ENCODE results near the gene CDKAL1. TPM values are rescaled to one million over a fixed set of nuclear protein-coding genes. Genes with fewer than 3 reads are reported as not detected.
A peak's percentile ranks its signal among the peaks of the same experiment; 100 is the strongest.

Gene CDKAL1
- total and polyA plus RNA-seq, 8 donors = 13.6 to 20.7 (median 17.5) TPM

DNA sequence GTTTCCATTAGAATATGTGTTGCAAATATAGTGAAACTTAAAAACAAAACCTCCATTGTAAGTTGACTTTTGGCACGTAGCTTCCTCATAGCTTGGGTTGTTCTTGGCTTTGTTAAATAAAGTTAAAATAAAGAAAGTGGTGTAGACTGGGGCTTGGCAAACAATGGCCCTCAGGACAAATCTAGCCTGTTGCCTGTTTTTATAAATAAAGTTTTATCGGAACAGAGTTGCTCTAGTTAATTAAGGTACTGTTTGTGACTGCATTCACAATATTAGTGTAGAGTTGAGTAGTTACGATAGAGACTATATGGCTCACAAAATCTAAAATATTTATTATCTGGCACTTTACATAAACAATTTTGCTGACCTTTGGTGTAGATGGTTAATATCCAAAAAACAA is 168.8 kb downstream of the CDKAL1 start:
- intact Hi-C loops (cut with DNase I) = no loop called here

DNA sequence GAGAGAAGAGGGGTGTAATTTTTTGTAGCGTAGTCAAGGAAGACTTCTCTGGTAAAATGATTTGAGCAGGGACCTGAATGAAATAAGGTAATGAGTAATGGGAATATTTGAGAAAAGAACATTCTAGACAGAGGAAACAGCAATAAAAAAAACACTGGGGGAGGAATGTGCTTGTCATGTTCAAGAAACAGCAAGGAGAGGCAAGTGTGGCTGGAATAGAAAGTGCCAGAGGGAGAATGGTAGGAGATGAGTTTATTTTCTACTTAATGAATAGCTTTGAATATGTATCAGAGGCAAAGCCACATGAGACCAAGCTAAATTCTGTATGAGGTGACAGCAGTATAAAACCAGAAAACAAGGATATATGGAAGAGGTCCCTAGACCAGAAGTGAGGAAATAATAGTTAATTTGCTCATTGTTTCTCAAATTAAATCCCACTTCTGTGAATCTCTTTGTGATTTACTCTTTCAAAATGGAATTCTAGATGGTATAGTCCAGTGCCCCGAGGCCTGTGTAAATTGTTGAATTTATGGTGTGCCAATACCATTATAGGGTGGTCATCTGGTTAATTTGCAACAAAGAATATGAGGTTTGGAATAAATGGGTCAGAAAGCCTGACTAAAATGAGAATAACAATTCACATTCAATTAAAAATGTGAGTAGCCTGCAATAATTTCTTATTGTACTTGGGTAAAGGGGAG is 170.2 kb downstream of the CDKAL1 start:
- H3K4me1 ChIP-seq = peaks cover 5 to 6% of the 10 kb centered on the region in 2 donors
- H3K9me3 ChIP-seq = no peaks in the 10 kb centered on the region
- DNase-seq (no peak), ATAC-seq (no peak)
- H3K4me3 ChIP-seq = no peak overlapping the region
- H3K27ac ChIP-seq = no peak overlapping the region
- intact Hi-C loops (cut with DNase I) = no loop called here
- no peaks in the 10 kb centered on the region for H3K36me3 ChIP-seq
- H3K27me3 ChIP-seq = no peaks in the 10 kb centered on the region
- TF ChIP-seq, protein P1, sequence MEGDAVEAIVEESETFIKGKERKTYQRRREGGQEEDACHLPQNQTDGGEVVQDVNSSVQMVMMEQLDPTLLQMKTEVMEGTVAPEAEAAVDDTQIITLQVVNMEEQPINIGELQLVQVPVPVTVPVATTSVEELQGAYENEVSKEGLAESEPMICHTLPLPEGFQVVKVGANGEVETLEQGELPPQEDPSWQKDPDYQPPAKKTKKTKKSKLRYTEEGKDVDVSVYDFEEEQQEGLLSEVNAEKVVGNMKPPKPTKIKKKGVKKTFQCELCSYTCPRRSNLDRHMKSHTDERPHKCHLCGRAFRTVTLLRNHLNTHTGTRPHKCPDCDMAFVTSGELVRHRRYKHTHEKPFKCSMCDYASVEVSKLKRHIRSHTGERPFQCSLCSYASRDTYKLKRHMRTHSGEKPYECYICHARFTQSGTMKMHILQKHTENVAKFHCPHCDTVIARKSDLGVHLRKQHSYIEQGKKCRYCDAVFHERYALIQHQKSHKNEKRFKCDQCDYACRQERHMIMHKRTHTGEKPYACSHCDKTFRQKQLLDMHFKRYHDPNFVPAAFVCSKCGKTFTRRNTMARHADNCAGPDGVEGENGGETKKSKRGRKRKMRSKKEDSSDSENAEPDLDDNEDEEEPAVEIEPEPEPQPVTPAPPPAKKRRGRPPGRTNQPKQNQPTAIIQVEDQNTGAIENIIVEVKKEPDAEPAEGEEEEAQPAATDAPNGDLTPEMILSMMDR (IDR thresholded peaks at IDR 0.05) = no peak

More for the DNA sequence above, 168.8 kb downstream of the CDKAL1 start:
- Histone ChIP-seq H3K27ac (no peak overlapping the region), H3K27me3 (no peaks in the 10 kb centered on the region), H3K36me3 (no peaks in the 10 kb centered on the region), H3K9me3 (no peaks in the 10 kb centered on the region), H3K4me1 (peaks cover 0 to 6% of the 10 kb centered on the region in 2 donors), H3K4me3 (no peak overlapping the region)
- ATAC-seq (no peak), DNase-seq (no peak)
- TF ChIP-seq, protein P1 (IDR thresholded peaks at IDR 0.05) = no peak

DNA sequence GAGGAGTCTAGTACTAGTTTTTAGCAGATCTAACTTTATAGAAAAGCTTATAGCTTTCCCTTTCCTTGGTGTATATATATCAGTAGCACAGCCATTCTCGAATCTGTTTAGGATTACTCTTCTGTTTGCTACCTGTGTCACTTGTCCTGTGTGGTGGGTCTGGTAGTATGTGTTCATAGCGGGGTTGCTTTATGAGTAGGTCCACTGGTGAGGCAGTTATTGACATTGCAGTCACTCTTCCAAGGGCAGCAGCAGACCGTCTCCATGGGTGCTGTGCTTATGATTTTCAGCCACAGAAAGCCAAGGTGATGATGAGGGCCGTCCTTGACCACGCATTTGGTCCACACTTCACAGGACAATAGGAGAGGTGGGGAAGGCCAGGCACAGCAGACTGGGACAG is 171.5 kb downstream of the CDKAL1 start:
- Histone ChIP-seq H3K27ac (no peak overlapping the region), H3K27me3 (no peaks in the 10 kb centered on the region), H3K4me1 (peaks cover 5 to 6% of the 10 kb centered on the region in 2 donors), H3K4me3 (no peak overlapping the region), H3K36me3 (no peaks in the 10 kb centered on the region), H3K9me3 (no peaks in the 10 kb centered on the region)
- intact Hi-C loops (cut with DNase I) = no loop called here
- DNase-seq (no peak), ATAC-seq (no peak)
- TF ChIP-seq, protein P1 (IDR thresholded peaks at IDR 0.05) = no peak

DNA sequence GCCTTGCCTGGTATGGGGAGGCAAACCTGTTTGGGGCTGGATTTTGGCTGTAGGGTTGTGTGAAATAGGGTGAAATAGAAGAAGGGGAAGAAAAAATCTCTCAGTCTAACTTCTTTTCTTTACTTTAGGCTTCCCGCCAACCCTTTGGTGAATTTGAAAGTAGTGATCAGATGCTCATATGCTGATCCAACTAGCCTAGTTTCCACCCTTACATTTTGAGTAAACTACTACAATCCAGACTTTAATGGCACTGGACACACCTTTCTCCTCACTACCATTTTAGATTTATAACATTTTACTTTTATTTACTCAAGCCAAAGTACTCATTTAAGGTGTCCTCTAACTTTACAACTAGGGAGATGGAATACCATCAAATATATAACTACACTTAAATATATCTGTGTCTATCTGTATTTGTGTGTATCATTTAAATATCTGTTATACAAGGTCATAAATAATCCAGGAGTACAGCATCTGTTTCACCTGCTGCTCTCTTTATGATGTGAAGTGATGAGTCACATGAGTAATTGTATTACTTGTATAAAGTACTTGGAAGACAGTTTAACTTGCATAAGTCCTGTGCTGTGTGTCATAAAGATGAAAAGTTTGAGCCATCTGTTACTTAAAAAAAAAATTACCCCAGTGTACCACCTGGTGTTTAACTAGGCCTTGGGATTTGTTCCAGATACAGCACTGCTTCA is 172.1 kb downstream of the CDKAL1 start:
- ATAC-seq = peak; percentile 41
- DNase-seq = no peak
- Histone ChIP-seq H3K27ac (no peak overlapping the region), H3K36me3 (no peaks in the 10 kb centered on the region), H3K9me3 (no peaks in the 10 kb centered on the region), H3K27me3 (no peaks in the 10 kb centered on the region), H3K4me1 (peaks cover 5 to 6% of the 10 kb centered on the region in 2 donors), H3K4me3 (no peak overlapping the region)
- TF ChIP-seq, protein P1 (IDR thresholded peaks at IDR 0.05) = no peak
- intact Hi-C loops (cut with DNase I) = no loop called here

DNA sequence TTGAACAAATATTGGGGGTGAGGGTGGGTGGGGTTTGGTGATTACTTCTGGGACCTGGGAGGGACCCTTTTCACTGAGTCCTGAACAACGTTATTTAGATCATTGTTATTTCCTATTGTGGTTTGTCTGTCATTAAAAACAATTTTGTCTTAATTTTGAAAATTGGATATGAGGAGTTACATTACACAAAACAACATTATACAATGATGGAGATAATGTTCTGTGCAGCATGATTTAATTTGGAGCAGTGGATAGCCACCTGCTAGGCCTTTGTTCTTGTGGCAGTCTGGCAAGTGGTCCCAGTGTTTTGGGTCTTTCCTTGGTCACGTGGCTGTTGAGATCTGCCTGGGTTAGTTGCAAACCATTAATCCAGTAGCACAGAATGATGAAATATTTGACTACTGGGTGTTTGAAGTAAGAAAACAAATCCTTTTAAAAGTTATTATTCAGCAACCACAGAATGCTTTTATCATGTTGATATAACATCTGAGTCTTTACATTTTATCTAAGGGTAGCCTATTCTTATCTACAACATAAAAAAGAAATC is 172.8 kb downstream of the CDKAL1 start:
- H3K4me3 ChIP-seq = no peak overlapping the region
- H3K27ac ChIP-seq = no peak overlapping the region
- no peaks in the 10 kb centered on the region for H3K36me3 ChIP-seq
- peaks cover 5 to 6% of the 10 kb centered on the region in 2 donors for H3K4me1 ChIP-seq
- ATAC-seq = peak; percentile 28
- no peak for DNase-seq
- H3K9me3 ChIP-seq = no peaks in the 10 kb centered on the region
- intact Hi-C loops (cut with DNase I) = no loop called here
- TF ChIP-seq, protein P1 (IDR thresholded peaks at IDR 0.05) = no peak
- no peaks in the 10 kb centered on the region for H3K27me3 ChIP-seq
